Testis (tissue), 3 donors: ENCODE measurements around the gene SEMA3E. TPM values are rescaled to one million over a fixed set of nuclear protein-coding genes. Genes with fewer than 3 reads are reported as not detected.

ENCODE experiments used
- DNase-seq: peaks from one replicate; pipeline ENCODE4 v3.0.0-alpha.2; 2019
- H3K27ac ChIP-seq, 2 donors: fragments of 200-600 bp; sonication (generic); one replicate each; pipeline ENCODE4 v1.5.1; 2019
- H3K27me3 ChIP-seq: fragments of 200-600 bp; sonication (generic); one replicate; pipeline ENCODE4 v1.5.1; 2019
- H3K36me3 ChIP-seq: fragments of 200-600 bp; sonication (generic); one replicate; pipeline ENCODE4 v1.5.1; 2017; ENCODE audit warnings: low read depth; ENCODE audit errors: missing control alignments
- H3K4me1 ChIP-seq: fragments of 200-600 bp; sonication (generic); one replicate; pipeline ENCODE4 v1.5.1; 2019
- H3K4me3 ChIP-seq, 2 donors: fragments of 200-600 bp; sonication (generic); one replicate each; pipeline ENCODE4 v1.5.1; 2017 to 2019
- H3K9me3 ChIP-seq: fragments of 200-600 bp; sonication (generic); one replicate; pipeline ENCODE4 v1.5.1; 2017
- CTCF ChIP-seq, 3 experiments: fragments of 450-650 bp in 2 of 3; fragments of 200-600 bp in 1 of 3; sonication (generic) in 1 of 3; IDR thresholded peaks; one replicate each; pipeline ENCODE4 v1.5.1; 2016 to 2019; ENCODE audit warnings: antibody characterized with exemption in 3 of 3, mild to moderate bottlenecking in 2 of 3, moderate library complexity in 1 of 3
- POLR2A ChIP-seq: fragments of 450-650 bp; IDR thresholded peaks from one replicate; pipeline ENCODE4 v1.6.1; 2017; ENCODE audit warnings: antibody characterized with exemption, mild to moderate bottlenecking, moderate library complexity
- WGBS, 2 donors: methylation state at CpG; one replicate each; pipeline ENCODE4 v1.1.5; 2018; 5-methylcytosine and 5-hydroxymethylcytosine counted together
- intact Hi-C: fragments of 100-400 bp; cut with DNase I; formaldehyde crosslinking; loops from one replicate; pipeline ENCODE4 v1.15.1; 2023; ENCODE audit warnings: low total_unique reads
- polyA plus RNA-seq: library from polyadenylated mRNA; stranded (reverse); fragments of 350-450 nt; fragmentation: Illumina TruSeq; extraction: RNeasy Lipid Tissue Mini Kit (QIAGEN cat#74804); gene quantifications from one replicate; pipeline ENCODE4 v1.2.3, GENCODE V29; 2014; ENCODE audit warnings: low read depth, low replicate concordance; ENCODE audit not compliant: insufficient read depth
- total RNA-seq, 2 donors: library from RNA; depleted of rRNA; stranded (reverse); fragments of >200 nt; gene quantifications; one replicate each; pipeline ENCODE4 v1.2.3, GENCODE V29; 2016

Gene SEMA3E
- total and polyA plus RNA-seq, 3 donors from 2014 or later = 0.19 to 0.47 (median 0.36) TPM

- Histone ChIP-seq H3K9me3 (no peaks in the 10 kb centered on the region), H3K4me3 (no peak overlapping the region), H3K27ac (no peak overlapping the region), H3K4me1 (no peaks in the 10 kb centered on the region), H3K27me3 (no peaks in the 10 kb centered on the region), H3K36me3 (no peaks in the 10 kb centered on the region)
- WGBS, 2 donors = 79 to 92% methylated on average over 1 of the region's 1 CpG
- no peak for DNase-seq
- intact Hi-C loops = no loop called here
- TF ChIP-seq CTCF (IDR thresholded peaks at IDR 0.05) = no peak
- TF ChIP-seq POLR2A = no peak
Measured at GRCh38 chr7:83419013-83419412, 229.9 kb downstream of the SEMA3E start.

GRCh38 chr7:83415840-83416239 is 233.1 kb downstream of the SEMA3E start:
- no peak for DNase-seq
- TF ChIP-seq POLR2A = no peak
- no peak for TF ChIP-seq CTCF (IDR thresholded peaks at IDR 0.05)
- no peaks in the 10 kb centered on the region for H3K4me1 ChIP-seq
- no peaks in the 10 kb centered on the region for H3K36me3 ChIP-seq
- 50 to 72% methylated on average over 2 of the region's 2 CpGs for WGBS, 2 donors
- no peak overlapping the region for H3K27ac ChIP-seq
- H3K27me3 ChIP-seq = no peaks in the 10 kb centered on the region
- no peak overlapping the region for H3K4me3 ChIP-seq
- intact Hi-C loops = no loop called here
- H3K9me3 ChIP-seq = no peaks in the 10 kb centered on the region

GRCh38 chr7:83414947-83415346 is 234.0 kb downstream of the SEMA3E start:
- no peaks in the 10 kb centered on the region for H3K36me3 ChIP-seq
- 34 to 35% methylated on average over 2 of the region's 2 CpGs for WGBS, 2 donors
- H3K9me3 ChIP-seq = no peaks in the 10 kb centered on the region
- no peaks in the 10 kb centered on the region for H3K4me1 ChIP-seq
- intact Hi-C loops = no loop called here
- no peak for TF ChIP-seq POLR2A
- TF ChIP-seq CTCF (IDR thresholded peaks at IDR 0.05) = no peak
- no peak for DNase-seq
- no peaks in the 10 kb centered on the region for H3K27me3 ChIP-seq
- no peak overlapping the region for H3K27ac ChIP-seq
- no peak overlapping the region for H3K4me3 ChIP-seq

- no peaks in the 10 kb centered on the region for H3K4me1 ChIP-seq
- WGBS, 2 donors = 19 to 21% methylated on average over 4 of the region's 4 CpGs
- H3K27me3 ChIP-seq = no peaks in the 10 kb centered on the region
- TF ChIP-seq CTCF (IDR thresholded peaks at IDR 0.05) = no peak
- no peak for TF ChIP-seq POLR2A
- intact Hi-C loops = no loop called here
- H3K9me3 ChIP-seq = no peaks in the 10 kb centered on the region
- DNase-seq = no peak
- no peak overlapping the region for H3K4me3 ChIP-seq
- H3K36me3 ChIP-seq = no peaks in the 10 kb centered on the region
- no peak overlapping the region for H3K27ac ChIP-seq
Measured at GRCh38 chr7:83413831-83414230, 235.1 kb downstream of the SEMA3E start.

- intact Hi-C loops = no loop called here
- Histone ChIP-seq H3K9me3 (no peaks in the 10 kb centered on the region), H3K36me3 (no peaks in the 10 kb centered on the region), H3K27me3 (no peaks in the 10 kb centered on the region), H3K4me1 (no peaks in the 10 kb centered on the region), H3K27ac (no peak overlapping the region), H3K4me3 (no peak overlapping the region)
- WGBS, 2 donors = 74 to 85% methylated on average over 2 of the region's 2 CpGs
- TF ChIP-seq POLR2A (no peak), CTCF (IDR thresholded peaks at IDR 0.05) (no peak)
- DNase-seq = no peak
Measured at GRCh38 chr7:83413424-83413823, 235.5 kb downstream of the SEMA3E start.
